Astrocyte (in vitro differentiated cells and primary cell): ENCODE results near the gene SPIRE1. TPM values are rescaled to one million over a fixed set of nuclear protein-coding genes. Genes with fewer than 3 reads are reported as not detected.

ENCODE experiments used
- DNase-seq: peaks from one replicate; pipeline ENCODE4 v3.0.0-alpha.2; 2010; ENCODE audit warnings: low read depth
- FAIRE-seq: peaks from 2 replicates; lab custom pipeline; 2011; peaks lifted over from hg19 to GRCh38; lab: Jason Lieb, UNC
- H2AFZ ChIP-seq: 2 replicates; pipeline ENCODE4 v1.6.0; 2012; ENCODE audit warnings: low read depth, low read length, inconsistent platforms
- H3K27ac ChIP-seq: 2 replicates; pipeline ENCODE4 v1.5.1; 2011; ENCODE audit warnings: low read depth, low read length, inconsistent platforms
- H3K27me3 ChIP-seq: 2 replicates; pipeline ENCODE4 v1.6.0; 2011; ENCODE audit warnings: low read length, inconsistent platforms; ENCODE audit not compliant: insufficient read depth
- H3K36me3 ChIP-seq: 2 replicates; pipeline ENCODE4 v1.5.1; 2011; ENCODE audit warnings: low read length, inconsistent platforms; ENCODE audit not compliant: insufficient read depth
- H3K4me1 ChIP-seq: 2 replicates; pipeline ENCODE4 v1.5.1; 2011; ENCODE audit warnings: low read length, inconsistent platforms; ENCODE audit not compliant: insufficient read depth
- H3K4me2 ChIP-seq: 2 replicates; pipeline ENCODE4 v1.6.0; 2012; ENCODE audit warnings: low read length, inconsistent platforms
- H3K4me3 ChIP-seq: 2 replicates; pipeline ENCODE4 v1.5.1; 2011; ENCODE audit warnings: low read depth, mild to moderate bottlenecking, low read length, inconsistent platforms; ENCODE audit not compliant: insufficient read depth
- H3K79me2 ChIP-seq: 2 replicates; pipeline ENCODE4 v1.6.0; 2012; ENCODE audit warnings: mild to moderate bottlenecking, low read length, inconsistent platforms; ENCODE audit not compliant: insufficient read depth
- H3K9ac ChIP-seq: 2 replicates; pipeline ENCODE4 v1.6.0; 2012; ENCODE audit warnings: mild to moderate bottlenecking, low read length, inconsistent platforms
- H3K9me3 ChIP-seq: 2 replicates; pipeline ENCODE4 v1.5.1; 2012; ENCODE audit warnings: low read depth, mild to moderate bottlenecking, low read length, inconsistent platforms; ENCODE audit not compliant: insufficient read depth
- H4K20me1 ChIP-seq: 2 replicates; pipeline ENCODE4 v1.6.0; 2012; ENCODE audit warnings: low read length, inconsistent platforms; ENCODE audit not compliant: insufficient read depth
- H3K27ac Mint-ChIP-seq: one replicate; pipeline ENCODE4 v1.8.0; 2021; ENCODE audit warnings: mild to moderate bottlenecking, mixed read lengths; ENCODE audit not compliant: unreplicated experiment
- H3K27me3 Mint-ChIP-seq: one replicate; pipeline ENCODE4 v1.8.0; 2021; ENCODE audit warnings: low read depth, mixed read lengths; ENCODE audit not compliant: unreplicated experiment
- H3K36me3 Mint-ChIP-seq: one replicate; pipeline ENCODE4 v1.8.0; 2021; ENCODE audit warnings: low read depth, mixed read lengths; ENCODE audit not compliant: unreplicated experiment
- H3K4me1 Mint-ChIP-seq: one replicate; pipeline ENCODE4 v1.8.0; 2021; ENCODE audit warnings: low read depth, mixed read lengths; ENCODE audit not compliant: unreplicated experiment
- H3K4me3 Mint-ChIP-seq: one replicate; pipeline ENCODE4 v1.8.0; 2021; ENCODE audit warnings: mild to moderate bottlenecking, moderate library complexity, mixed read lengths; ENCODE audit not compliant: unreplicated experiment
- H3K9me3 Mint-ChIP-seq: one replicate; pipeline ENCODE4 v1.8.0; 2021; ENCODE audit warnings: mild to moderate bottlenecking, mixed read lengths; ENCODE audit not compliant: unreplicated experiment
- CTCF ChIP-seq: IDR thresholded peaks from 2 replicates; pipeline ENCODE4 v1.5.1; 2011; ENCODE audit warnings: low read depth, mild to moderate bottlenecking, inconsistent platforms, low read length, moderate library complexity; ENCODE audit not compliant: insufficient read depth
- EZH2 ChIP-seq: IDR thresholded peaks from 2 replicates; pipeline ENCODE4 v1.6.1; 2012; ENCODE audit warnings: mild to moderate bottlenecking, low read length, inconsistent platforms; ENCODE audit not compliant: insufficient read depth
- total RNA-seq: library from RNA; stranded (reverse); gene quantifications from 2 replicates; pipeline ENCODE4 v1.2.1, GENCODE V29; 2021

Gene SPIRE1
- total RNA-seq, 1 donor from 2014 or later: 42.0 TPM

GRCh38 chr18:12569791-12570190 lies 88.1 kb downstream of the SPIRE1 start:
- no peak overlapping the region for H3K27ac ChIP-seq
- Mint-ChIP-seq H3K27ac (no peak overlapping the region), H3K9me3 (peaks cover 2% of the 10 kb centered on the region), H3K27me3 (no peaks in the 10 kb centered on the region), H3K4me1 (peaks cover 10% of the 10 kb centered on the region), H3K4me3 (no peak overlapping the region), H3K36me3 (no peaks in the 10 kb centered on the region)
- TF ChIP-seq EZH2: no peak
- no peak for TF ChIP-seq CTCF
- H4K20me1 ChIP-seq: peaks cover 49% of the 10 kb centered on the region
- no peak overlapping the region for H3K4me2 ChIP-seq
- FAIRE-seq (no peak), DNase-seq (no peak)
- H3K79me2 ChIP-seq: peaks cover 73% of the 10 kb centered on the region
- no peaks in the 10 kb centered on the region for H3K27me3 ChIP-seq
- no peak overlapping the region for H3K9ac ChIP-seq
- H3K4me1 ChIP-seq: no peaks in the 10 kb centered on the region
- H3K36me3 ChIP-seq: no peaks in the 10 kb centered on the region
- H3K9me3 ChIP-seq: no peaks in the 10 kb centered on the region
- no peak overlapping the region for H3K4me3 ChIP-seq
- H2AFZ ChIP-seq: no peak overlapping the region

DNA sequence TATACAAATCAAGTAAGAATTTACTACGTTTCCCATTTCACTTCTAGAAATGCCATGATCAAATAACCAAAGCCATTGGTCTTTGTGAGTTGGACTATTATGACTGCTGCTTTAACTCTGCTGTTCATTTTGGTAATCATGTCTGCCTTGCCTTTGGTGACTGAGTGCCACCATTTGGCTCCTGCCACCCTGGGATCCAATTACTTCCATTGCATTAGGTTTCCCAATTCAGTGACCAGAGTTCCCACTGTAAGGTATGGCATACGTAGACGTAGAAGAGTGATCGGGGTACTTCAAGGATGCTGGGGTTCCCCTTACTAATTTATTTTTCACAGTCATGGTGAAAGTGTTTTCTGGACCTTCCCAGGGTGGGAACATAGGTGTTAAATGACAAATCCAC lies 90.1 kb downstream of the SPIRE1 start:
- no peak overlapping the region for H2AFZ ChIP-seq
- H3K4me2 ChIP-seq: no peak overlapping the region
- FAIRE-seq: no peak
- H3K27me3 Mint-ChIP-seq: no peaks in the 10 kb centered on the region
- no peak overlapping the region for H3K27ac ChIP-seq
- no peaks in the 10 kb centered on the region for H3K9me3 ChIP-seq
- no peak overlapping the region for H3K4me3 Mint-ChIP-seq
- H3K27ac Mint-ChIP-seq: no peak overlapping the region
- H3K79me2 ChIP-seq: peaks cover 79% of the 10 kb centered on the region
- peaks cover 46% of the 10 kb centered on the region for H4K20me1 ChIP-seq
- no peak for TF ChIP-seq CTCF
- TF ChIP-seq EZH2: no peak
- H3K4me1 Mint-ChIP-seq: peaks cover 3% of the 10 kb centered on the region
- no peak overlapping the region for H3K4me3 ChIP-seq
- no peaks in the 10 kb centered on the region for H3K36me3 ChIP-seq
- H3K9me3 Mint-ChIP-seq: peaks cover 2% of the 10 kb centered on the region
- no peaks in the 10 kb centered on the region for H3K36me3 Mint-ChIP-seq
- no peak overlapping the region for H3K9ac ChIP-seq
- H3K27me3 ChIP-seq: no peaks in the 10 kb centered on the region
- no peaks in the 10 kb centered on the region for H3K4me1 ChIP-seq
- no peak for DNase-seq

- no peaks in the 10 kb centered on the region for H3K4me1 ChIP-seq
- DNase-seq (no peak), FAIRE-seq (no peak)
- peaks cover 5% of the 10 kb centered on the region for H3K36me3 Mint-ChIP-seq
- H3K27me3 ChIP-seq: no peaks in the 10 kb centered on the region
- no peak overlapping the region for H3K4me3 Mint-ChIP-seq
- H3K4me1 Mint-ChIP-seq: peaks cover 1% of the 10 kb centered on the region
- H2AFZ ChIP-seq: no peak overlapping the region
- no peaks in the 10 kb centered on the region for H3K27me3 Mint-ChIP-seq
- H3K79me2 ChIP-seq: peaks cover 68% of the 10 kb centered on the region
- no peak overlapping the region for H3K9ac ChIP-seq
- H3K27ac ChIP-seq: no peak overlapping the region
- no peaks in the 10 kb centered on the region for H3K36me3 ChIP-seq
- H4K20me1 ChIP-seq: peaks cover 48% of the 10 kb centered on the region
- H3K9me3 ChIP-seq: no peaks in the 10 kb centered on the region
- no peak for TF ChIP-seq EZH2
- no peak for TF ChIP-seq CTCF
- H3K4me3 ChIP-seq: no peak overlapping the region
- H3K9me3 Mint-ChIP-seq: no peaks in the 10 kb centered on the region
- H3K27ac Mint-ChIP-seq: no peak overlapping the region
- no peak overlapping the region for H3K4me2 ChIP-seq
These were observed 93.0 kb downstream of the SPIRE1 start for GRCh38 chr18:12564861-12565260.
